ENCODE data around the gene RAPGEF5. TPM values are rescaled to one million over a fixed set of nuclear protein-coding genes. Genes with fewer than 3 reads are reported as not detected.

The RAPGEF5 gene
- total and polyA plus RNA-seq, 10 of the 15 experiments (the other 5 are each of a cell fraction or from before 2014, with no cell fraction given) = 0.38 to 4.0 (median 1.6) TPM; not detected in 1

- Histone ChIP-seq H2AFZ (ENCODE audit: control insufficient read depth, low read depth, low read length) (peak overlapping the region; percentile 97), H3K36me3 (ENCODE audit: control insufficient read depth in 2 of 2, insufficient read depth in 2 of 2, low read length in 1 of 2) (no peaks in the 10 kb centered on the region), H3K27ac (ENCODE audit: control insufficient read depth, insufficient read depth) (peak overlapping the region; percentile 42), H3K79me2 (ENCODE audit: control insufficient read depth, insufficient read depth, low read length) (no peaks in the 10 kb centered on the region), H3K9ac (ENCODE audit: control insufficient read depth, insufficient read depth, low read length) (peak overlapping the region; percentile 63), H4K20me1 (ENCODE audit: control insufficient read depth, insufficient read depth) (no peaks in the 10 kb centered on the region), H3K27me3 (replicated peaks in 1 of 2; ENCODE audit: control insufficient read depth in 2 of 2, insufficient read depth in 2 of 2, low read length in 1 of 2) (peaks cover 0 to 2% of the 10 kb centered on the region in 2 experiments; a peak in 2 of 4 replicates), H3K4me3 (peak overlapping the region; percentile 64), H3K4me2 (ENCODE audit: control insufficient read depth, insufficient read depth) (peak overlapping the region; percentile 98), H3K9me3 (replicated peaks; ENCODE audit: control insufficient read depth, insufficient read depth, low read length) (no peaks in the 10 kb centered on the region; the same call in 2 of the 3 replicates), H3K4me1 (ENCODE audit: control insufficient read depth, insufficient read depth, low read length) (peaks cover 6% of the 10 kb centered on the region; the same call in 1 of the 2 replicates)
- in situ Hi-C loops (cut with MboI) = no loop called here
- RAD21 ChIA-PET (ENCODE audit: unreplicated experiment) = interaction anchor here (0.8 to 1.7 kb wide), 5 partner anchors 26 to 829 kb away, joined by 3 to 5 read pairs (median 4); no protein-coding TSS in a partner anchor
- intact Hi-C loops (cut with micrococcal nuclease; ENCODE audit: unreplicated experiment) = loop anchor here (5.0 kb wide), 3 partner anchors 81 to 826 kb away; no protein-coding TSS in a partner anchor
- POLR2A ChIA-PET = interaction anchor here (0.5 kb wide), 1 partner anchor 786 kb away, joined by 4 read pairs; no protein-coding TSS in a partner anchor
- DNase-seq (ENCODE audit: low read depth, low spot score) = no peak
- SMC1A ChIA-PET (ENCODE audit: uncharacterized antibody, unreplicated experiment) = interaction anchor here (0.5 to 1.3 kb wide), 8 partner anchors 9 to 827 kb away, joined by 3 to 7 read pairs (median 4); no protein-coding TSS in a partner anchor
- CTCF ChIA-PET = interaction anchor here (0.5 to 3.6 kb wide), 26 partner anchors 8 to 832 kb away, joined by 3 to 19 read pairs (median 4); partner anchors contain the start of gene CDCA7L
- no TSS peak for BruUV-seq (replicated peaks)
- ATAC-seq = no peak
- 29% methylated on average over 10 of the region's 10 CpGs for WGBS (ENCODE audit: insufficient coverage, insufficient replicate concordance, low lambda C conversion rate, missing lambda C conversion rate)
- no peak for TF ChIP-seq DPF2 (IDR thresholded peaks at IDR 0.05)
- TF ChIP-seq MTA2 (IDR thresholded peaks at IDR 0.05; ENCODE audit: low read depth) = no peak
- TF ChIP-seq SKIL (IDR thresholded peaks at IDR 0.05; ENCODE audit: low read depth, poor library complexity, severe bottlenecking) = no peak
- TF ChIP-seq PML (IDR thresholded peaks at IDR 0.05; ENCODE audit: low read length) = no peak
- TF ChIP-seq POU2F2 (IDR thresholded peaks at IDR 0.05; ENCODE audit: borderline replicate concordance, low read depth, low read length) = no peak
- no peak for TF ChIP-seq POLR2AphosphoS5 (IDR thresholded peaks at IDR 0.05; ENCODE audit: low read length)
- no peak for TF ChIP-seq SIN3A (IDR thresholded peaks at IDR 0.05; ENCODE audit: low read depth, low read length)
- TF ChIP-seq CBFB (IDR thresholded peaks at IDR 0.05; ENCODE audit: low read depth) = no peak
- no peak for TF ChIP-seq SP1 (IDR thresholded peaks at IDR 0.05; ENCODE audit: low read depth, low read length)
- TF ChIP-seq ATF2 (IDR thresholded peaks at IDR 0.05; ENCODE audit: low read length) = no peak
- no peak for TF ChIP-seq NKRF (conservative IDR thresholded peaks at IDR 0.05)
- no peak for TF ChIP-seq EGR1 (IDR thresholded peaks at IDR 0.05; ENCODE audit: borderline replicate concordance in 1 of 2, low read depth in 2 of 2, low read length in 2 of 2)
- no peak for TF ChIP-seq CEBPZ (IDR thresholded peaks at IDR 0.05; ENCODE audit: low read depth, low read length)
- no peak for TF ChIP-seq FOXM1 (IDR thresholded peaks at IDR 0.05; ENCODE audit: low read depth, low read length)
- no peak for TF ChIP-seq ZNF24 (IDR thresholded peaks at IDR 0.05)
- TF ChIP-seq SMC3 (IDR thresholded peaks at IDR 0.05; ENCODE audit: borderline replicate concordance, low read length) = no peak
- FAIRE-seq = no peak
These were observed 273.2 kb downstream of the RAPGEF5 start for GRCh38 chr7:22083704-22084240.

All from GM12878 (cell line).